ENCODE data around the gene PANK4. TPM values are rescaled to one million over a fixed set of nuclear protein-coding genes. Genes with fewer than 3 reads are reported as not detected.

The PANK4 gene
- total and polyA plus RNA-seq, 10 of the 15 experiments (the other 5 are each of a cell fraction or from before 2014, with no cell fraction given) = 0.35 to 38.0 (median 18.6) TPM

GRCh38 chr1:2488688-2489087, 37.7 kb downstream of the PANK4 start (continued):
- TF ChIP-seq BCLAF1 (IDR thresholded peaks at IDR 0.05) = no peak

DNA sequence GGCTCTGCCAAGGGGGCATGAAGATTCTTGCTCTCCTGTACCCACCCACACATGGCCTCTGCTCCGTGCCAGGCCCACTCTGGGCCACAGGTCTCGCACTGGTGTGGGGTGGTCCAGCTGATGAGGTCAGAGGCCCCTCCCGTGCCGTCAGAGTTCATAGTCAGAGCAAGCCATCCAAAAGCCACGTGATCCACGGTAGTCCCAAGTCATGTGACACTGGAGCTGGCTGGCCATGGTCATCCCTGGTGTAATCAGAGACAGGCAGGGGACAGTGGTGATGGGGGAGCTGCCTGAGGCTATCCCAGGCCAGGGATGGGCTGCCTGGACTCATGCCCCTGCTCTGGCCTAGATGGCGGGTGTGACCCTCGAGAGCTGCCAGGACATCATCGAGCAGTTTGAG, 39.8 kb downstream of the PANK4 start:
- RAD21 ChIA-PET (ENCODE audit: unreplicated experiment) = no interaction called here
- WGBS (ENCODE audit: insufficient coverage, insufficient replicate concordance, low lambda C conversion rate, missing lambda C conversion rate) = 25% methylated on average over 9 of the region's 9 CpGs
- no peak overlapping the region for H3K9ac ChIP-seq (ENCODE audit: control insufficient read depth, insufficient read depth, low read length)
- SMC1A ChIA-PET (ENCODE audit: uncharacterized antibody, unreplicated experiment) = no interaction called here
- H3K4me1 ChIP-seq (ENCODE audit: control insufficient read depth, insufficient read depth, low read length) = no peaks in the 10 kb centered on the region
- H3K4me3 ChIP-seq = no peak overlapping the region
- no peak overlapping the region for H3K27ac ChIP-seq (ENCODE audit: control insufficient read depth, insufficient read depth)
- intact Hi-C loops (cut with micrococcal nuclease; ENCODE audit: unreplicated experiment) (no loop called here), in situ Hi-C loops (cut with MboI) (no loop called here)
- no TSS peak for BruUV-seq (replicated peaks)
- peaks cover 4% of the 10 kb centered on the region; the same call in 1 of the 3 replicates for H3K9me3 ChIP-seq (replicated peaks; ENCODE audit: control insufficient read depth, insufficient read depth, low read length)
- DNase-seq (ENCODE audit: low read depth, low spot score) (no peak), ATAC-seq (no peak), FAIRE-seq (no peak)
- H3K27me3 ChIP-seq (replicated peaks in 1 of 2; ENCODE audit: control insufficient read depth in 2 of 2, insufficient read depth in 2 of 2, low read length in 1 of 2) = no peaks in the 10 kb centered on the region
- no peak overlapping the region for H2AFZ ChIP-seq (ENCODE audit: control insufficient read depth, low read depth, low read length)
- H3K4me2 ChIP-seq (ENCODE audit: control insufficient read depth, insufficient read depth) = no peak overlapping the region
- no peaks in the 10 kb centered on the region for H4K20me1 ChIP-seq (ENCODE audit: control insufficient read depth, insufficient read depth)
- no peaks in the 10 kb centered on the region for H3K79me2 ChIP-seq (ENCODE audit: control insufficient read depth, insufficient read depth, low read length)
- CTCF ChIA-PET = no interaction called here
- POLR2A ChIA-PET = no interaction called here
- no peaks in the 10 kb centered on the region for H3K36me3 ChIP-seq (ENCODE audit: control insufficient read depth in 2 of 2, insufficient read depth in 2 of 2, low read length in 1 of 2)
- TF ChIP-seq CHD1 (IDR thresholded peaks at IDR 0.05; ENCODE audit: low read depth, low read length) (no peak), YBX1 (IDR thresholded peaks at IDR 0.05) (no peak), NR2F1 (conservative IDR thresholded peaks at IDR 0.05) (no peak), BHLHE40 (IDR thresholded peaks at IDR 0.05; ENCODE audit: borderline replicate concordance in 1 of 2, low read depth in 2 of 2, low read length in 1 of 2) (no peak), MEF2A (IDR thresholded peaks at IDR 0.05; ENCODE audit: insufficient read depth, low read depth, low read length) (no peak), TBL1XR1 (IDR thresholded peaks at IDR 0.05; ENCODE audit: low read depth, low read length) (no peak), KAT2A (conservative IDR thresholded peaks at IDR 0.05; ENCODE audit: control insufficient read depth, low read depth, low read length) (no peak), PBX3 (IDR thresholded peaks at IDR 0.05; ENCODE audit: insufficient replicate concordance, low read depth, low read length) (no peak), JUND (IDR thresholded peaks at IDR 0.05; ENCODE audit: low read depth, low read length) (no peak)
- TF ChIP-seq, protein P1, sequence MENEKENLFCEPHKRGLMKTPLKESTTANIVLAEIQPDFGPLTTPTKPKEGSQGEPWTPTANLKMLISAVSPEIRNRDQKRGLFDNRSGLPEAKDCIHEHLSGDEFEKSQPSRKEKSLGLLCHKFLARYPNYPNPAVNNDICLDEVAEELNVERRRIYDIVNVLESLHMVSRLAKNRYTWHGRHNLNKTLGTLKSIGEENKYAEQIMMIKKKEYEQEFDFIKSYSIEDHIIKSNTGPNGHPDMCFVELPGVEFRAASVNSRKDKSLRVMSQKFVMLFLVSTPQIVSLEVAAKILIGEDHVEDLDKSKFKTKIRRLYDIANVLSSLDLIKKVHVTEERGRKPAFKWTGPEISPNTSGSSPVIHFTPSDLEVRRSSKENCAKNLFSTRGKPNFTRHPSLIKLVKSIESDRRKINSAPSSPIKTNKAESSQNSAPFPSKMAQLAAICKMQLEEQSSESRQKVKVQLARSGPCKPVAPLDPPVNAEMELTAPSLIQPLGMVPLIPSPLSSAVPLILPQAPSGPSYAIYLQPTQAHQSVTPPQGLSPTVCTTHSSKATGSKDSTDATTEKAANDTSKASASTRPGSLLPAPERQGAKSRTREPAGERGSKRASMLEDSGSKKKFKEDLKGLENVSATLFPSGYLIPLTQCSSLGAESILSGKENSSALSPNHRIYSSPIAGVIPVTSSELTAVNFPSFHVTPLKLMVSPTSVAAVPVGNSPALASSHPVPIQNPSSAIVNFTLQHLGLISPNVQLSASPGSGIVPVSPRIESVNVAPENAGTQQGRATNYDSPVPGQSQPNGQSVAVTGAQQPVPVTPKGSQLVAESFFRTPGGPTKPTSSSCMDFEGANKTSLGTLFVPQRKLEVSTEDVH (IDR thresholded peaks at IDR 0.05; ENCODE audit: low read depth, partially characterized antibody) = no peak
- TF ChIP-seq, protein P2, sequence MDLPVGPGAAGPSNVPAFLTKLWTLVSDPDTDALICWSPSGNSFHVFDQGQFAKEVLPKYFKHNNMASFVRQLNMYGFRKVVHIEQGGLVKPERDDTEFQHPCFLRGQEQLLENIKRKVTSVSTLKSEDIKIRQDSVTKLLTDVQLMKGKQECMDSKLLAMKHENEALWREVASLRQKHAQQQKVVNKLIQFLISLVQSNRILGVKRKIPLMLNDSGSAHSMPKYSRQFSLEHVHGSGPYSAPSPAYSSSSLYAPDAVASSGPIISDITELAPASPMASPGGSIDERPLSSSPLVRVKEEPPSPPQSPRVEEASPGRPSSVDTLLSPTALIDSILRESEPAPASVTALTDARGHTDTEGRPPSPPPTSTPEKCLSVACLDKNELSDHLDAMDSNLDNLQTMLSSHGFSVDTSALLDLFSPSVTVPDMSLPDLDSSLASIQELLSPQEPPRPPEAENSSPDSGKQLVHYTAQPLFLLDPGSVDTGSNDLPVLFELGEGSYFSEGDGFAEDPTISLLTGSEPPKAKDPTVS (IDR thresholded peaks at IDR 0.05; ENCODE audit: low read depth, low read length) = no peak

Data from GM12878 (cell line).